Stimulated activated CD4-positive, alpha-beta T cell treated with anti-CD3 and anti-CD28 coated beads, Interleukin-2, amount 100 ng/mL, for 4 hours (primary cell): ENCODE results near the gene CUBN.

ENCODE experiments used
- DNase-seq: peaks from one replicate; pipeline ENCODE4 v3.0.0-alpha.2; 2020; ENCODE audit warnings: low read depth

CUBN gene

DNA sequence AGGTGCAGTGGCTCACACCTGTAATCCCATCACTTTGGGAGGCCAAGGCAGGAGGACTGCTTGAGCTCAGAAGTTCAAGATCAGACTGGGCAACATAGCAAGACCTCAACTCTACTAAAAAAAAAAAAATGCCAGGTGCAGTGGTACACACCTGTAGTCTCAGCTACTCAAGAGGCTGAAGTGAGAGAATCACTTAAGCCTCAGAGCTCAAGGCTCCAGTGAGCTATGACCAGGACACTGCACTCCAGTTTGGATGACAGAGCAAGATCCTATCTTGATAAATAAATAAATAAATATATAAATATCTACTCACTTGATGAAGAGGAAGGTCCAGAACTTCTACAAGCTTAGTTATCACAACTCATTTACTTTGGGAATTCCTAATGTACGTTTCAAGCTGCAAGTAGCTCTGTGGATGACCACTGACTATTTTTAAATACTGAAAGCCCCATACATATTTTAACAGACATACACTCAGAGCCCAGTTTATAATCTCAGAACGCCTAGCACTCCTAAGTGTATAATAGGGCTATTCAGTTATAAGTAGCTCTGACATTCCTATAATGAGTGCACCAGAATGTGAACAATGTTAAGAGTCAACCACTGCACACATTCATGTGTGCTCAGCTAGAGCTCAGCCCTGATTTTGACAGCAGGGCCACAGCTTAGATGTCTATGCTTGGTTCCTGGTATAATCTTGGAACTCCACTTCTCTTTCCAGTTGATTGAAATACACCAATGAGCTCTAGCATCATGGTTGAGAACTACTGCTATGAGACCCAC, 119.1 kb downstream of the CUBN start:
- DNase-seq, result no peak

DNA sequence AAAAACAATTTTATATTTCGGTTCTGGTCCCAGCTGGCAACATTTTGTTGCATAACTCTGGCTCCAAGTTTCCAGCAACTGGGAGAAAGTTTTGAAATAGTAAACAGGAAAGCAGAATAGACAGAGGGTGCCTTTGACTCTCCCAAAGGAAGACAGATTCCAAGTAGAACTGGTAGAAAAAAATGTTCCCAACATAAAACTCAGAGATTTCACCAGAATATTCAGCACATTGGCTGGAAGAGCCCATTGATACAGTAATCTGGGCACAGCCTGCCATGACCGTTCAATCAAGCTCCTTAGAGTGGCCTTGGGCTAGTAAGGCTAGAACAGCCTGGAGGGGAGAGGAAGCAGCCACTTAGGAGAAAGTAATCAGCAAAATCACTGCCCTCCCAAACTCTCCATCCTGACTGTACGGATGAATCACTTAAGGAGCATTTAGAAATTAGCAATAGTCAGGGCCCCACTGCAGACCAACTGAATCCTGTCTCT, 120.4 kb downstream of the CUBN start:
- no peak for DNase-seq

DNA sequence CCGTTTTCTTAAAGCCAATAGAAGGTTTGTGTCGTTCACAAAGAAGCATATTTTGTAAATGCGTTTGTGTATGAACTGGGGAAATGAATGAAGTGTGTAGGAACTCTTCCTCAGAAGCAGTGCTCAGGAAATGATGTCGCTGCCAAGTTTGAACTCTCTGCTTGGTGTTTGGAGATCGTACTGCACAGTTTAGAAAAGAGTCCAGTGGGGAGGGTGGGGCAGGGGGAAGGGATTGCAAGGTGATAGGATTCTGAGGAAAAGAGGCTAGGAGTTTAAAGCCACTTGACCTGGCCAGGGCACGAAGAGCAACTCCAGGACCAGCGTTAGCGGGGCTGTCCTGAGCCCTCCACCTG, 122.2 kb downstream of the CUBN start:
- DNase-seq, result no peak

DNA sequence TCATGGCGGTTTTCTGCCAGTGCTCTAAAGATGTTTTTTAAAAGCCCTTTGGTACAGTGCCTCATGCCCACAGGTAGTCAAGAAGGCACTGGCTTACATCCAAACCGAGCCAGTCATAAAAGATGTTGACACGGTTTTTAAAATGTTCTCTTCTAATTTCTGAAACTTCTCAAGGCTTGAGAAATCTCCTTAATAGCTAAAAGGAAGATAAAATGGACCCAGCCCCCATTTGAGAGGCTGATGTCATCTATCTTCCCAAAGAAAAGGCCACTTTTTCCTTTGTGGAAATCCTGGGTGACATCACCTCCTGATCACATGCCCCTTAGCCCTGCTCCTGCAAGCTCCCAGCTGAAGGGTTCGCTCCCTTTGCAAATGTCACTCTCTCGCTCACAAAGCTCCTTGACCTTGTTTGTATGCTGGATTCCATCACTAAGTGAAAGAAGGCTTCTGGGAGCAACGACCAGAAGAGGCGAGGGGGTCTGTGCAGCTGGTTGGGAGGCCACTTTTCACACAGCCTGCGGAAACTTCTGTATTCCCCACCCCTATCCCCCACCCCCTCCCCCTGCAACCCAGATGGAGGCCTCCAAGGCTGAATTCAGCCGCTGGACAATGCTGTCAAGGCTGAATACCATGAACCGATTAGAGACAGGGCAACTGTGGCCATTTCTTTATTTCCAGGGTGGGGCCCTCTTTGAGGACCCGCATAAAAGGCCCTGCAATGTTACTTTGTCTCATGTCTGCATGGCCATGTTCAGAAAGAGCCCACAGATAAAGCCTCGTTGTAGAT, 122.8 kb downstream of the CUBN start:
- no peak for DNase-seq

DNA sequence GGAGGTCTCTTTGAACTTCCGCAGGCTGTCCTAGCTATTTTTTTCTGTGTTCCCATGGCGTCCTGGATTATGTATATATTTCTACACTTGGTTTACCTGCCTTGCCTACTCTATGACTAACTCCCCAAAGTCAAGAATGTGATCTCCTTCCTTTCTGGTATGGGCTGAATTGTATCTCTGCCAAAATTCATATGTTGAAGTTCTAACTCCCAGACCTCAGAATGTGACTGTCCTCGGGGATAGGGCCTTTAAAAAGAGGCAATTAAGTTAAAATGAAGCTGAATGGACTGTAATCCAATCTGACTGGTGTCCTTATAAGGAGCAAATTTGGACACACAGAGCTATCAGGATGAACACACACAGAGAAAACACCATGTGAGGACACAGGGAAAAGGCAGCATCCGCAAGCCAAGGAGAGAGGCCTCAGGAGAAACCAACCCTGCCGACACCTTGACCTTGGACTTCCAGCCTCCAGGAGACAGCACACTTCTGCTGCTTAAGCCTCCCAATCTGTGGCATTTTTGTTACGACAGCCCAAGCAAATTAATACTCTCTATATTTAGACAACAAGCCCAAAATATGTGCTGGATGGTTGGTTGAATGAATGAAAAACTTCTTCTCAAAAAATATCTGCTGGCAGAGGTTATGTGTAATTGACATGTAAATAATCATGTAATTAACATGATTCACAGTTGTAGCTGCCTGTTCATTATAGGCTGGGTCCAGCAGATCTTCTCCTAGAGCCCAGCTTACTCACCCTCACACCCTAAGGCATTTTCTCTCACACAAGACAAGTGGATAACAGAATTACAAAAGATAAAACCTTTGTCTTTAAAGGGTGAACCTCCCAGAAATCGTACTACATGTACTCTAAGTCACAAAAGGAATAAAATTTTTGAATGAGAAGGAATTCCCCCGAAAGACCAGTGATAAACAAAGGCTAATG, 123.7 kb downstream of the CUBN start:
- no peak for DNase-seq

DNA sequence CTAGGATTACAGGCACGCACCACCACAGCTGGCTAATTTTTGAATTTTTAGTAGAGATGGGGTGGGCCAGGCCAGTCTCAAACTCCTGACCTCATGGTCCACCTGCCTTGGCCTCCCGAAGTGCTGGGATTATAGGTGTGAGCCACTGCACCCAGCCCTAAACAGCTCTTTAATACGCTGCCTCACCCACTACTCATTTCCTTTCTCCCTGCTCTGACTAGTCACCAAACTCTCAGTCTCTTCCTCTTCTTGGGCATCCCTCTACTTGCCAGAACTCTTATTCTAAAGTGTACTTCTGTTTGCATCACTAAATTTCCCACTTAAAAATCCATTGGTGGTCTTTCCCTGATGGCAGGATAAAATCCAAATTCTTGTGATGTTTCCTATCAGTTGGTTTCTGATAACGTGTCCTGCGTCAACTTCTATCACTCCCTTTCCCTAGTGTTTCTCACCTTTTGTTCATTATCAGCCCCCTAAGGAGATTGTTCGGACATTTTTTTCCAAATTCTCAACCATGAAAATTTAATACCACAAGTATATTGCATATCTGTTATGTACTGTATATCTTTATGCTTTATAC, 124.7 kb downstream of the CUBN start:
- no peak for DNase-seq

DNA sequence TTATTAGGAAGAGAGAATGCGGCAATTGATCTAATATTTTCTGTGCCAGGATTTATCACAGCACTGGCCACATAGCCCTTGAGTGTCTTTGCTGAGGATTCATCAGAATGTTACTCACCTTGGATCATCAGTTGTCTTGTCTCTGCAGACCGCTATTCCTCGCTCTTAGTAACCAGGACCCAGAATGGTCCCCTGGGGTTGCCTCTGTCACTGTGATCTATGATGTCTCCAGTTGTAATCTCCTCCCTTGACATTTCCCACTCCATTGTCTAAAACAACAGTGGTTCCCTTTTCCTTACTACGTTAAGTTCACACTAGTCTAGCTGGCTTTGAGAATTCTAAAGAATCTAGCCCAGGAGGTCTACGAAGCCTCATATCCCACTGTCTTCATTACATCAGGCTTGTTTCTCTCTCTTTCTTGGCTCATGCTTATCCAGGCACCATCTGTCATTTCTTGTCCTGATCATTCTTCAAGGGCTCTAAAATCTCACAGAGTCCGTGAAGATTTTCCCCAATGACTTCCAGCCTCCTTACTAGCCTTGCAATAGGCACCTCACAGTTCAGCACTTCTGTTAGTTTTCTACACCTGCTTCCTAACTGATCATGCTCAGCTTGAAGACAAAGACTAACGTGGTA, 125.8 kb downstream of the CUBN start:
- no peak for DNase-seq

DNA sequence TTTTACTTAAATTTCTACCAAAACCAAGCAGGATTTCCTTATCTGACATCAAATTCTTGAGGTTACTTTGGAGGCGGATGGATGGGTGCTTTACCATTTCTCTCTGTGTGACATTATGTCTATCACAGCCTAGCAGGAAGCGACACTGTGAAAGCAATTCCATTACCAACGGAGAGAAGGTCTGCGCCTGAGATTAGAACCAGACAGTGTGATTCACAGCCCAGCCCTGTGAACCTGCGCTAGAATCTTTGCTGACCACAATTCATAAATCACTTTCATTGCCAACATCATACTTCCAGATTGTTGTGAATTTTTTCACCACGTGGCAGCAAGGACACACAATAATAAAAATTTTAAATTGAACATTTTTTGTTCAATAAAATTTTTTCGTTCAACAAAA, 126.5 kb downstream of the CUBN start:
- DNase-seq, result peak; percentile 62

DNA sequence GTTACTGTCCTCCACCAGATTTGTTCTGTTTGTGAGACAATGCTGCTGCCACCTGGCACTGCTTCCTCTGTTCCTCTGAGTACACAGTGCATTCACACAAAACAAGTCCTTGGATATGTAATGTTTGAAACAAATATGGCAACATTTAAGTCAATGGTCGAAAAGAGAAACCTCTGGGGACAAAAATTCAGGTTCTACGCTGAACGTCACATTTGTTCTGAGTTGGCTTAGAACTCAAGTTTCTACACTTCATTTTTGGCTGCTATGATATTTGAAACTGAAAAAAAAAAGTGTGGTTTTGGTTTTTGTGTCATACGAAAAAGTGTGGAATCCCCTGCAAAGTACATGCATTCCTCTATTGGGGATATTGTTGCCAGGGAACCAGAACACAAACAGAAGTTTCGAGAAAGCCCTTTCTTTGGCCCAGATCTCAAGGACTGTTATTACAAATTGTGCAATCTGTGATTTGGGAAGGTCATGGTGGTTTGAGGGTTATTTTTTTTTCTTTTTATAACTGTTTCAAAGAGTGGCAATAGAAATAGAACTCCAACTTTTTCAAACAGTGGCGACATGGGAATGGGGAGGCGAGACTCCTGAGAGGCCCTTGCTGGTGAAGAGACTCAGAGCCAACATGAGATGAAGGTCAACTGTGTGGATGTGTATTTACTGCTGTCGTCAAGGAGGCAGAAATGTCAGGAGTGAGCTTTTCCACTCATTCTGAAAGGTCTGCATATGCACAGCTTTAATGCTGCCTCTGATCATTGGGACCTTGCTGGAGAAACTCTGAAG, 127.5 kb downstream of the CUBN start:
- DNase-seq, result no peak

DNA sequence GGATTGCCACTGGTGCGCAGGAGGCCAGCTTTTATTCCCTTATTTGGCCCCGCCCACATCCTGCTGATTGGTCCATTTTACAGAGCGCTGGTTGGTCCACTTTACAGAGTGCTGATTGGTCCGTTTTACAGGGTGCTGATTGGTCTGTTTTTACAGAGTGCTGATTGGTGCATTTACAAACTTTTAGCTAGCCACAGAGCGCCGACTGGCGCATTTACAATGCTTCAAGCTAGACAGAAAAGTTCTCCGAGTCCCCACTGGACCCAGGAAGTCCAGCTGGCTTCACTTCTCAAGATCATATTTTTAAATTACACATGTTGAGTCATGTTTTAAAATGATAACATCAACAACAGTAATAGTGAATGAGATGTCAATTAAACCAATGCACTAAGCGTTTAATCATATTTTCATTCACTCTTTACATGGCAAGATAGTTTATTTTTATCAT, 128.3 kb downstream of the CUBN start:
- DNase-seq, result no peak

DNA sequence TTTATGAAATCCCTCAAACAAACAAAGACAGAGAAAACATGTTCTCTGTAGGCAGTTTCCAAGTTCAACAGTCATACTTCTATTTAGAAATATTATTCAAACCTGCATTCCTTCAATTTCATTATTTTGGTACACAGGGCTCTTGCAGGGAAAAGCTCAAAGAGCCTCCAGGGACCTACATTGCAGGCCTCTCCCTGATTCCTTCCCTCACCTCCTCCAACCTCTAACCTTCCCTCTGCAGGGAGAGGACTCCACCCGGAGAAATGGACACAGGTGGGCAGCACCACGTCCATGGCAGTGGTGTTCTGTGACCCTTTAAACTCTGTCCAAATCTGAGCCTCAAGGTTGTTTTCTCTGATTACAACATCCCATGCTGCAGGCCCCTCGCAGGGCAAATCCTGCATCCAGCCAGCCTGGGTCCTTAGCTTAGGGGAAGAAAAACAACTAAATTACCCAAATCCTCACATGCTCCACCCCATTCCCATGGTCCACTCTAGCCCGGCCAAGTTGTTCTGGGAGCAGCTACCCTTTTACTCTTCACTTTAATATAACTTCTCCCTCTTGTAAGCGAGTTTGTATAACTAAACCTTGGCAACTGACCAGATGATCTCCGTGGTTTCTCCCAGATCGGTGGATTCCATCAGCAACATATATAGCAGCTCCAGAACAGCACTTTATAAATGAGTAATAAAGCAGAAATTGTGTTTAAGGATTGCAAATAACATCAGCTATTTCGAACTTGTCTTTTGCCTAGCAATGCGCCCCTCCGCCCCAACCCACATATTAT, 129.8 kb downstream of the CUBN start:
- DNase-seq, result no peak

DNA sequence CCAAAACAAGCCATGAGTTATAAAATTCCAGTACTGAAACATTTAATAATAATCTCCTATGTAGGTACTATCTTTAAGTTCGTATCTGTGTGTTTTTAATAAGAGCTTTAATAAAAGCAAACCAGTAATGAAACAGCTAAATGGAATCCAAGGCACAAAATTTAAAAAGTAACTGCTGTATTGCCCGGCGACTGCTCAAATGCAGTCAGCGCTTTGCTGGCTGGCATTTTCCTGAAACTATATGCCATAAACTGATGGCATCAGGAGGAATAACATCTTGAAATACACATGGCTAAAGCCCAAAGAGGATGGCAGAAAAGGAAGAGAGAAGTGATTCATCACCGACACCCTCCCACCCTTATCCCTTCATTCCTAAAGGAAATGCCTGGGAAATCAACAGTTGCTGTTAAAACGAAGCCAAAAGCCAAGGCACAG, 133.1 kb downstream of the CUBN start:
- DNase-seq, result no peak

DNA sequence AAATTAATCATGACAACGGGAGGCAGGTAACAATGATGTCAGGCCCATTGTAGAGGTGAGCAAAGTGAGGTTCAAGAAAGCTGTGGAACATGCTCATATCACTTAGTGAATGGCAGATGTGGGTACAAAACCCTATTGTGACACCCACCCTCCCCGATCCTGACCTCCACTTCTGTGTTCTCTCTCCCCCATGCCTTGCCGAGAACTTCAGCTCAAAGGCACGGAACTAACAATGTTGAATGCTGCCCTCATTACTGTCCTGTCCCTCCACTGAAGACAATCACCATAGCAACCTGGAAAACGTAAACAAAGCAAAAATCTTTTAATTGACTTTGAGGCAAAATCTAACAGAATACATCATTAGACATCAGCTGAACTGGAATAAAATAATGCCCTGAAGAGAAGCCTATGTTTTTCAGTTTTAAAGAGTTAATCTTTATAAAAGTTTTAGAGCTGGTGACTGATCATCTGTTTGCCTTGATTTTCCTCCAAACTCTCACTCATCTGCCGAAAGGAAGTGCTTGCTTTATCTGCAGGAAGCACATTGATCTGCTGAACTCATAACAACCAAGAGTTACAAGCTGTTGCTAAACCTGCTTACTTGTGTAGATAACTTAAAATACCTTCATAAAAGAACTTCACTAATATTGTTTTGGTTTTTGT, 133.6 kb downstream of the CUBN start:
- DNase-seq, result no peak

DNA sequence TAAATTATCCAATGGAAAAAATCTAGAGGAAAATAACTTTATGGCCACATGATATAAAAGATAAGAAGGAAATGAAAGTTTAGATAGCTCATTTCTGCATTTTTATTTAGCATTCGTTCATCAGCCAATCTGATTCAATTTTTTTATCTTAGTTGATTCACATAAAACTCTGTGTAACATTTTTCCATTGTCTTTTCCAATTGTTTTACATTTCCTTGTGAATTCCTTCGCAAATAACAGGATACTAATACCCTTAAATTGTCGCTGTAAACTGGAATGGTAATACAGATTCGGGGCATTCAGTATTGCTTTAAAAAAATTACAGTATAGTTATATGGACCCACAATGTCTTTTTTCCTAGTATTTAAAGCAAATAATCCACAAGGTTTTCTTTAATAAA, 136.4 kb downstream of the CUBN start:
- DNase-seq, result no peak

DNA sequence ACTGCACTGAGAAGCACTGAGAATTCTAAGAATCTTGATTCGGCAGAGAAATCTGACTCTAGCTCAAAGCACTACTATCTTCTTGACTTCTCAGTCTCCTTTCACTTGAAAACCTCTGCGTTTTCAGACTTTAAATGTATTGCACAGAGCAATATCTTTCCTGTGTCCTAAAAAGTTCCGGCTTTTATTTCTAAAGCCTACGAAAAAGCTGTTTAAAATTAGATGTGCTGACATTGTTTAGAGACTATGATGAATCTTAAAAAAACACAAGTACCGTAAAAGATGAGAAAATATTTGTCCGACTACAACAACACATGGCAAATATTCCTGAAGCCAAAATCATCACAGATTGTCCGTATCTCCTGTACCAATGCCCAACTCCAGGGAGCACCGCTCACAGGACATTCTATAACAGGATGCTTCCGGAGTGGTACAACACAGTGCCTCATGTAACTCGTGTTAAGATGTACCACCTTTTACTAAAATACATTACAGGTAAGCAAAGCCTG, 136.9 kb downstream of the CUBN start:
- DNase-seq, result no peak

DNA sequence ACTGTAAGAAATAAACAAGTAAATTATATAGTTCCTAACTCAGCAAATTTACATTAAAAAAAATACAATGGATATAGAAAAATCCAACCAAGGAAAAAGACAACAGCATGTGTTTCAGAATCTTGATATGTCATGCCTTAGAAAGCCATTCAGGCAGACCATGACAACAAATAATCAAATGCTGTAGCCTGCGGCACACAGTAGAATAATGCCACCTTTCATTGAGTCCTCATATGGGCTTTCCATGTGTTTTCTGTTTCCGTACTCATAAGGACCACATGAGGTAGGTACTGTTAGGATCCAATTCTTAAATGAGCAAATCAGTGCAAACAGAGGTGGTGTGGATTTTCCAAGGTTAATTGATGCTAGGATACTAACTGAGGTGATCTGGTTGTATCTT, 138.6 kb downstream of the CUBN start:
- no peak for DNase-seq

DNA sequence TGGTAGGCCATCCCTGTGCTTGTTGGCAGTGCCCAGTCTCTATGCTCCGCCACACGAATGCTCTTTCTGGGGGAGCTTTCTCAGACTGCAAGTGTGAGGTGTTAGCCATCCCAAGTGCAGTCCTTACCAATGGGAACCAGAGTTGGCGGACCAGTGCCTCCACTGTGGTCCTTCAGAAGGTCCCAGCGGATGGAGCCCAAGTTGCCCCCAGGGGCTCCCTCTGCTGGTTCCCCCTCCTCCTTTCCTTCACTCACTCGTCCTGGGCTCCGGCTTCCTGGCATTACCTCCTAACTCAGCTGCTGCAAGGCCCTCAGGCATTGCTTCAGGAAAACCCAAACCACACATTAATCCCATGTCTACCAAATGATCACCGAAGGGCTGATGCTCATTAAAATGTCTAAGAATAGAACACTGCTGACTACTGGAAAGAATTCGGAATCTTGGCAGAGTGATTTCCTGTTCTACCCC, 139.8 kb downstream of the CUBN start:
- no peak for DNase-seq

DNA sequence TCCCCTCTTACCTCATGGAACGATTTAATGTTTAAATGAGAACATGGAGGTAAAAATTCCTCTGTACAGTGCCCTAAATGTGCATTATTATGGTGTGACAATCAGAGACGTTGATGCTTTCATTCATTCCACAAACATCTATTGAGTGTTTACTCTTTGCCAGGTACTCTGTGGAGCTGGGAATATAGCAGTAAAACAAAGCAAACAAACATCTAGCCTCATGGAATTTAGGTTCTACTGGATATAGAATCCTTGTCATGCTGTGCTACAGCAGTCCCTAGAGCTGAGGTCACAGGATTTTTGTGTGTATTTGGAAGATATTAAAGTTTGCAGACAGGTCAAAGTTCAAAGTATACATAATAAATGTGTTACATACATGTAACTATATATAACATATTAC, 140.7 kb downstream of the CUBN start:
- no peak for DNase-seq
